CD14-positive monocyte (primary cell): ENCODE data around the gene RGS7. TPM values are rescaled to one million over a fixed set of nuclear protein-coding genes. Genes with fewer than 3 reads are reported as not detected.

ENCODE experiments used
- DNase-seq, 3 donors: peaks; one replicate each; pipeline ENCODE4 v3.0.0-alpha.2; 2011 to 2022
- H2AFZ ChIP-seq: 2 replicates; pipeline ENCODE4 v1.6.0; 2012; ENCODE audit warnings: mild to moderate bottlenecking, low read depth, low read length, inconsistent platforms; ENCODE audit not compliant: insufficient read depth, poor library complexity, severe bottlenecking
- H3K27ac ChIP-seq, 2 donors: 1 replicate in 1 of 2; 2 replicates in 1 of 2; pipeline ENCODE4 v1.5.1; 2012 to 2013; ENCODE audit warnings: low read length in 2 of 2, control low read depth in 1 of 2, inconsistent platforms in 1 of 2, low read depth in 1 of 2, mild to moderate bottlenecking in 1 of 2
- H3K27me3 ChIP-seq, 2 donors: one replicate each; pipeline versions ENCODE4 v1.6.0 to v1.6.1; 2011 to 2013; ENCODE audit warnings: low read length in 2 of 2; ENCODE audit not compliant: control insufficient read depth in 2 of 2, insufficient read depth in 2 of 2
- H3K36me3 ChIP-seq, 2 donors: replicated peaks in 1 of 2; 1 replicate in 1 of 2; 2 replicates in 1 of 2; pipeline versions ENCODE4 v1.5.1 to v1.6.1; 2012 to 2013; ENCODE audit warnings: low read length in 2 of 2, control low read depth in 1 of 2, inconsistent platforms in 1 of 2, mild to moderate bottlenecking in 1 of 2; ENCODE audit not compliant: insufficient read depth in 2 of 2, control insufficient read depth in 1 of 2
- H3K4me1 ChIP-seq, 2 donors: 1 replicate in 1 of 2; 2 replicates in 1 of 2; pipeline versions ENCODE4 v1.5.1 to v1.6.1; 2012 to 2013; ENCODE audit warnings: low read length in 2 of 2, control low read depth in 1 of 2, inconsistent platforms in 1 of 2, mild to moderate bottlenecking in 1 of 2, moderate library complexity in 1 of 2; ENCODE audit not compliant: insufficient read depth in 2 of 2, control insufficient read depth in 1 of 2
- H3K4me2 ChIP-seq: replicated peaks from 2 replicates; pipeline ENCODE3; 2012; ENCODE audit warnings: low read length, moderate library complexity, mild to moderate bottlenecking; ENCODE audit not compliant: poor library complexity, severe bottlenecking; ENCODE audit errors: extremely low read depth
- H3K4me3 ChIP-seq, 3 experiments: fragments of 200-600 bp in 1 of 3; sonication (generic) in 1 of 3; replicated peaks in 1 of 3; 1 replicate in 2 of 3; 2 replicates in 1 of 3; pipeline ENCODE4 v1.5.1; 2011 to 2013; ENCODE audit warnings: low read length in 3 of 3, mild to moderate bottlenecking in 3 of 3, control low read depth in 2 of 3, low read depth in 2 of 3, inconsistent platforms in 1 of 3, moderate library complexity in 1 of 3
- H3K79me2 ChIP-seq: 2 replicates; pipeline ENCODE4 v1.6.0; 2012; ENCODE audit warnings: mild to moderate bottlenecking, control low read depth, inconsistent platforms, low read length, moderate library complexity; ENCODE audit not compliant: insufficient read depth
- H3K9ac ChIP-seq: 2 replicates; pipeline ENCODE4 v1.6.0; 2017; ENCODE audit warnings: low read length, mild to moderate bottlenecking; ENCODE audit not compliant: insufficient read depth, poor library complexity, severe bottlenecking
- H3K9me3 ChIP-seq, 2 donors: replicated peaks in 1 of 2; 1 replicate in 1 of 2; 2 replicates in 1 of 2; pipeline versions ENCODE4 v1.5.1 to v1.6.1; 2012 to 2013; ENCODE audit warnings: low read length in 2 of 2, control low read depth in 1 of 2; ENCODE audit not compliant: control insufficient read depth in 1 of 2, insufficient read depth in 1 of 2
- H4K20me1 ChIP-seq: 2 replicates; pipeline ENCODE4 v1.6.0; 2012; ENCODE audit warnings: mild to moderate bottlenecking, low read length, control low read depth, moderate library complexity; ENCODE audit not compliant: insufficient read depth
- H3K27ac Mint-ChIP-seq, 7 donors: one replicate each; pipeline ENCODE4 v1.8.0; 2020; ENCODE audit warnings: mild to moderate bottlenecking in 7 of 7, mixed read lengths in 7 of 7, moderate library complexity in 6 of 7, inconsistent platforms in 2 of 7
- H3K27me3 Mint-ChIP-seq, 3 donors: one replicate each; pipeline ENCODE4 v1.8.0; 2021 to 2022; ENCODE audit warnings: low read depth in 3 of 3, mild to moderate bottlenecking in 3 of 3, mixed read lengths in 3 of 3, moderate library complexity in 3 of 3, inconsistent platforms in 1 of 3
- H3K36me3 Mint-ChIP-seq, 2 donors: one replicate each; pipeline ENCODE4 v1.8.0; 2020; ENCODE audit warnings: mixed read lengths in 2 of 2, inconsistent platforms in 1 of 2, mild to moderate bottlenecking in 1 of 2
- H3K4me1 Mint-ChIP-seq: one replicate; pipeline ENCODE4 v1.8.0; 2020; ENCODE audit warnings: mild to moderate bottlenecking, mixed read lengths
- H3K4me3 Mint-ChIP-seq, 2 donors: one replicate each; pipeline ENCODE4 v1.8.0; 2020; ENCODE audit warnings: mild to moderate bottlenecking in 2 of 2, mixed read lengths in 2 of 2, moderate library complexity in 1 of 2
- H3K9me3 Mint-ChIP-seq, 7 donors: one replicate each; pipeline ENCODE4 v1.8.0; 2020 to 2022; ENCODE audit warnings: mixed read lengths in 7 of 7, mild to moderate bottlenecking in 6 of 7, moderate library complexity in 6 of 7, inconsistent platforms in 2 of 7
- WGBS: methylation state at CpG from one replicate; pipeline ENCODE4 v1.1.5; 2013; ENCODE audit warnings: missing lambda C conversion rate; ENCODE audit not compliant: insufficient coverage; 5-methylcytosine and 5-hydroxymethylcytosine counted together
- intact Hi-C, 2 donors: fragments of 100-400 bp; cut with micrococcal nuclease; formaldehyde crosslinking; loops; one replicate each; pipeline versions ENCODE4 v1.15.0 to v1.15.1; 2023
- polyA plus RNA-seq, 3 donors: library from polyadenylated mRNA; depleted of rRNA in 1 of 3; unstranded in 2 of 3; stranded (reverse) in 1 of 3; fragments of 300-500 nt in 2 of 3; fragments of >200 nt in 1 of 3; fragmentation: Illumina TruSeq in 2 of 3; gene quantifications; 1 replicate in 2 of 3; 2 replicates in 1 of 3; pipeline ENCODE4 v1.2.3, GENCODE V29; 2012 to 2021
- TF ChIP-seq, protein P1 (sequence below): fragments of 200-600 bp; IDR thresholded peaks from one replicate; pipeline ENCODE4 v1.8.0; 2022; ENCODE audit warnings: antibody characterized with exemption, mild to moderate bottlenecking

Gene RGS7
- polyA plus RNA-seq, 3 donors = not detected

DNA sequence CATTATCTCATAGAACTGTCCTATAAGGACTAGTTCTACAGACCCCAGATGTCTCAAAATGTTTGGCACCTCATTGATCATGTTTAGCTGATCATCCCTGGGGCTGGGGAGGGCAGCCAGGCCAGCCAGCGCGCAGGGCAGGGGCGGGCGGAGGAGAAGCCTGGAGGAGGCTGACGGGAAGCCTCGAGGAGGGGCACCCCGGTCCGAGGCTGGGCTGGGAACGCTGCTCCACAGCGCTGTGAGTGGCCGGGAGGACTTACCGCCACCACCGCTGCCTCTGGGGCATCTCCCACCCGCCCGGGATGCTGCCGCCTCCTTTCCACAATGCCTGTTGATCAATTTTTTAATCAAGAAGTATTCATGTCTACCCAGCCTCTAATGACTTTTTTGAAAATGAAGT is 585.6 kb downstream of the RGS7 start:
- Histone ChIP-seq H3K4me2 (no peak overlapping the region), H2AFZ (no peak overlapping the region), H3K4me3 (no peak overlapping the region), H3K9me3 (no peaks in the 10 kb centered on the region), H3K4me1 (no peaks in the 10 kb centered on the region), H3K27me3 (no peaks in the 10 kb centered on the region), H3K79me2 (no peaks in the 10 kb centered on the region), H3K9ac (no peak overlapping the region), H3K36me3 (no peaks in the 10 kb centered on the region), H4K20me1 (no peaks in the 10 kb centered on the region), H3K27ac (no peak overlapping the region)
- H3K27me3 Mint-ChIP-seq = no peaks in the 10 kb centered on the region
- intact Hi-C loops = no loop called here
- 98% methylated on average over 8 of the region's 16 CpGs for WGBS
- H3K36me3 Mint-ChIP-seq = no peaks in the 10 kb centered on the region
- no peaks in the 10 kb centered on the region for H3K4me1 Mint-ChIP-seq
- DNase-seq = no peak
- H3K4me3 Mint-ChIP-seq = no peak overlapping the region
- no peak overlapping the region for H3K27ac Mint-ChIP-seq
- TF ChIP-seq, protein P1, sequence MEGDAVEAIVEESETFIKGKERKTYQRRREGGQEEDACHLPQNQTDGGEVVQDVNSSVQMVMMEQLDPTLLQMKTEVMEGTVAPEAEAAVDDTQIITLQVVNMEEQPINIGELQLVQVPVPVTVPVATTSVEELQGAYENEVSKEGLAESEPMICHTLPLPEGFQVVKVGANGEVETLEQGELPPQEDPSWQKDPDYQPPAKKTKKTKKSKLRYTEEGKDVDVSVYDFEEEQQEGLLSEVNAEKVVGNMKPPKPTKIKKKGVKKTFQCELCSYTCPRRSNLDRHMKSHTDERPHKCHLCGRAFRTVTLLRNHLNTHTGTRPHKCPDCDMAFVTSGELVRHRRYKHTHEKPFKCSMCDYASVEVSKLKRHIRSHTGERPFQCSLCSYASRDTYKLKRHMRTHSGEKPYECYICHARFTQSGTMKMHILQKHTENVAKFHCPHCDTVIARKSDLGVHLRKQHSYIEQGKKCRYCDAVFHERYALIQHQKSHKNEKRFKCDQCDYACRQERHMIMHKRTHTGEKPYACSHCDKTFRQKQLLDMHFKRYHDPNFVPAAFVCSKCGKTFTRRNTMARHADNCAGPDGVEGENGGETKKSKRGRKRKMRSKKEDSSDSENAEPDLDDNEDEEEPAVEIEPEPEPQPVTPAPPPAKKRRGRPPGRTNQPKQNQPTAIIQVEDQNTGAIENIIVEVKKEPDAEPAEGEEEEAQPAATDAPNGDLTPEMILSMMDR = no peak
- H3K9me3 Mint-ChIP-seq = peaks cover 0 to 6% (median 0%) of the 10 kb centered on the region in 7 donors

DNA sequence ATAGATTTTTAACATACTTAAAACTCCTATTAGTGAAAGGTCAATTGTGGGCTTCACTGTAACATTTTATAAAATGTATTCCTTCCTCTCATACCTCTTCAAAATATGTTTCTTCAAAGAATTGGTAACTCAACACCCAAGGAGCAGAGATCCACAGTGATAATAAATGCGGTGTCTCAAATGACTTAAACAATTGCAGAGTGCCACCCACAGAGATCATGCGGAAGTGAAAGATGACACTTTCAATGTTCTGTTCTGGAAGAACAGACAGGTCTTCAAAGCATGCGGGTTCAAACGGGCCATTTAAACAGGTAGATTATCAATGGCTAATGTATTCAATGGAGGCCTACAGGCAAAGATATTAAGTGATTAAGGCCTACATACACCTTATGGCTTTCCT is 588.0 kb downstream of the RGS7 start:
- no peak overlapping the region for H3K4me3 ChIP-seq
- Mint-ChIP-seq H3K36me3 (no peaks in the 10 kb centered on the region), H3K4me1 (no peaks in the 10 kb centered on the region)

More for the DNA sequence above, 588.0 kb downstream of the RGS7 start:
- DNase-seq = no peak
- 90% methylated on average over 2 of the region's 4 CpGs for WGBS
- Histone ChIP-seq H3K9me3 (no peaks in the 10 kb centered on the region), H3K79me2 (no peaks in the 10 kb centered on the region), H2AFZ (no peak overlapping the region), H4K20me1 (no peaks in the 10 kb centered on the region), H3K9ac (no peak overlapping the region), H3K27ac (no peak overlapping the region), H3K4me2 (no peak overlapping the region), H3K4me1 (no peaks in the 10 kb centered on the region), H3K27me3 (no peaks in the 10 kb centered on the region), H3K36me3 (no peaks in the 10 kb centered on the region)
- H3K9me3 Mint-ChIP-seq = peaks cover 0 to 9% (median 0%) of the 10 kb centered on the region in 7 donors
- H3K27me3 Mint-ChIP-seq = no peaks in the 10 kb centered on the region
- intact Hi-C loops = no loop called here
- TF ChIP-seq, protein P1 = no peak
- H3K27ac Mint-ChIP-seq = no peak overlapping the region
- H3K4me3 Mint-ChIP-seq = no peak overlapping the region
